HG02763 (cell line): ENCODE results near the gene RAB3D.
"Not testable (repeated sequence)": the region's sequence is repeated elsewhere in the genome, so short reads cannot be mapped to it uniquely, and the experiment has no call there.

Source experiments
- ATAC-seq: cut with Tn5 transposase; IDR thresholded peaks from one replicate; pipeline ENCODE4 v1.9.1; 2021; ENCODE audit warnings: mild to moderate bottlenecking, moderate library complexity; ENCODE audit not compliant: unreplicated experiment

Gene RAB3D

GRCh38 chr19:11340099-11340467 is 626 bp upstream of the RAB3D start:
- ATAC-seq = not testable (repeated sequence)

GRCh38 chr19:11338569-11339253 is 746 bp downstream of the RAB3D start:
- no peak for ATAC-seq

GRCh38 chr19:11338121-11338520 is 1.3 kb downstream of the RAB3D start:
- ATAC-seq = no peak

GRCh38 chr19:11337080-11337479 is 2.4 kb downstream of the RAB3D start:
- no peak for ATAC-seq

GRCh38 chr19:11335449-11336146 is 3.9 kb downstream of the RAB3D start:
- ATAC-seq = no peak

GRCh38 chr19:11333838-11334237 is 5.6 kb downstream of the RAB3D start:
- not testable (repeated sequence) for ATAC-seq

GRCh38 chr19:11332822-11333221 is 6.6 kb downstream of the RAB3D start:
- ATAC-seq = no peak

- no peak for ATAC-seq
Observed at GRCh38 chr19:11331502-11331901, 8.0 kb downstream of the RAB3D start.

GRCh38 chr19:11330127-11330526 is 9.3 kb downstream of the RAB3D start:
- no peak for ATAC-seq

- ATAC-seq = no peak
Observed at GRCh38 chr19:11325544-11325943, 13.9 kb downstream of the RAB3D start.

GRCh38 chr19:11324748-11325389 is 14.6 kb downstream of the RAB3D start:
- no peak for ATAC-seq

- no peak for ATAC-seq
Observed at GRCh38 chr19:11324079-11324661, 15.3 kb downstream of the RAB3D start.

- no peak for ATAC-seq
Observed at GRCh38 chr19:11323601-11324078, 15.8 kb downstream of the RAB3D start.

- ATAC-seq = no peak
Observed at GRCh38 chr19:11322269-11323024, 17.0 kb downstream of the RAB3D start.

- ATAC-seq = no peak
Observed at GRCh38 chr19:11321191-11322126, 18.0 kb downstream of the RAB3D start.

GRCh38 chr19:11320278-11320995 is 19.0 kb downstream of the RAB3D start:
- ATAC-seq = not testable (repeated sequence)

GRCh38 chr19:11306337-11306736 is 33.1 kb downstream of the RAB3D start:
- no peak for ATAC-seq

- no peak for ATAC-seq
Observed at GRCh38 chr19:11304936-11305335, 34.5 kb downstream of the RAB3D start.

GRCh38 chr19:11300811-11301120 is 38.7 kb downstream of the RAB3D start:
- ATAC-seq = no peak
